ENCODE data around the gene ARHGEF3.

The ARHGEF3 gene

DNA sequence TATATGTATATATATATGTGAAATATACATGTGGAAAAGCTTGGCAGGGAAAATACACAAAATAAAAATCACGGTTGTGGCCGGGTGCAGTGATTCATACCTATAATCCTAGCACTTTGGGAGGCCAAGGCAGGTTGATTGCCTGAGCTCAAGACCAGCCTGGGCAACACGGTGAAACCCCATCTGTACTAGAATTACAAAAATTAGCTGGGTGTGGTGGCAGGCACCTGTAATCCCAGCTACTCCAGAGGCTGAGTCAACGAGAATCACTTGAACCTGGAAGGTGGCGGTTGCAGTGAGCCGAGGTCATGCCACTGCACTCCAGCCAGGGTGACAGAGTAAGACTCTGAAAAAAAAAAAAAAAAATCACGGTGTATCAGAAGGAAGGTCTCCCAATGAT lies 20.8 kb upstream of the ARHGEF3 start:
- no peak for DNase-seq (ENCODE audit: low spot score)

DNA sequence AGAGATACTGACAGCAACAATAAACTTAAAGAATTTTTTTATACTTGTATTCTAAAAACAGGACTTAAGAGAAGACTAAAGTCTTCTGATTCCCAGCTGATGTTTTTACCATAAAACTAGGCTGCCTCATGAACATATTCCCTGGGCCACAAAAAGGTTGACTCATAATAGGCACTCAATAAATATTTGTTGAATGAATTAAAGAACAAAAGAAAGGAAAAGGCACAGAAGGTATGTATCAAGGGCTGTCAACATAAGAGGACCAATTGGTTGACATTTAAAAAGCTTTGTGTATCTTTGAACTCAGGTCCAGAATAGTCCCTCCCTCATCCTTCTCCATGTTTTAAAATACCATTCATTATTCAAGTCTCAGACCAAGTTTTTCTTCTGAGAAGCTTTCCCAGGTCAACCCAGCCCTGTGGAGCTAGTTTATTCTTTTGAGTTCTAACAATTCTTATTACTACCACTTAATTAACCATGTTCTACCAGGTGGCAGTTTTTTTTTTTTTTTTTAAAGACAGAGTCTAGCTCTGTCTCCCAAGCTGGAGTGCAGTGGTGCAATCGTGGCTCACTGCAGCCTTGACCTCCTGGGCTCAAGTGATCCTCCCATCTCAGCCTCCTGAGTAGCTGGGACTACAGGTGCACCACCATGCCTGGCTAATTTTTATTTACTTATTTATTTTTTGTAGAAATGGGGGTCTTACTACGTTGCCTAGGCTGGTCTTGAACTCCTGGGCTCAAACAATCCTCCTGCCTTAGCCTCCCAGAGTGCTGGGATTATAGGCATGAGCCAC lies 17.5 kb upstream of the ARHGEF3 start:
- DNase-seq (ENCODE audit: low spot score) = no peak

DNA sequence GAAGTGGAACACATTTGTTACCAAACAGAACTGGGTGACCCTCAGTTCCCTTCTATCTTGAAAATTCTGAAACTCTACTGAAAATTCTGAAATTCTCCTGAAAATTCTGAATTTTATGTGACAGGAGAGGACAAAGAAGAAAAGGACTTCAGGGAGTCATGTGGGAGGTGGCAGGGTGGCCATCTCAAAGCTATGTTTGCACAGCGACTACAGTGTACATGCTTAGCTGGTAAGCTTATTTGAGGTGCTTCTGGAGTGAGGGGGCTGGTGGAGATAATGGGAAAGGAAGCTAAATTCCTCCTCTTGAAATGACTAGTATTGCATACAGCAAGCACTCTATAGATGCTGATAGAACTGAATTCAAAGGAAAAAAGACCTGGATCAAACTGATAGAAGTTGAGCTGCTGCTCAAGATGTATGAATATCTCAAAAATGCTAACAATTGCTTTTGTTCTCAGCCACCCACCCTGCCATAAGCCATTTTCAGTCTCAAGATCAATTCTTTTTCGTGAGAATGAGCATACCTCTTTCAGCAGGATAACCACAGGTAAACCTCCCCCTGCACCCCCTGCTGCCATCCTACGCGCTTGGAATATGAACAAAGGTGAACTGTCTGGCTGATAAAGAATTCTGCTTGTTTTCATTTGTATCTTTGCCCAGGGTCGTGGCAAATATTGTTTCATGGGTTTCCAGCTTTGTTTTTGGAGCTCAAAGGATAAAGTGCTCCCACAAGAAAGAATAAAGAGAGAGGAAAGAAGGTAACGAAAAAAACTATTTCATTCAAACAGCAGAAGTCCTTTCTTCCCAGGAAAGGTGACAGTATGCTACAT lies 16.6 kb upstream of the ARHGEF3 start:
- DNase-seq (ENCODE audit: low spot score) = no peak

DNA sequence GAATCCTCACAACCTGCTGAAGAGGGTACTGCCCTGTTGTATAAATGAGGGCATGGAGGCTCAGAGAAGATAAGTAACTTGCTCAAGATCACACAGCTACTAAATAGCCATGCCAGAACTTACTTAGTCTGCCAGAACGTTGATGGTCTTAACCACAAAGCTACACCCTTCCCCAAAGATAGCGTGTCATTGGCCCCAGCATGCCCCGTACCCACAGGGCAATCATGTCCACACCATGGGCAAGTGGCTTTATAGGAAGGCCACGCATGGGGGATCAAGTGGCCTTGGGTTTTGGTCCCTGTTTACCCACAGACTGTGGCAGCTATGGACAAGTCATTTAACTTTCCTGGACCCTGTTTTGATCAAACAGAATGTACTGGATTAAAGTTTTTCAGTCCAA lies 15.9 kb upstream of the ARHGEF3 start:
- no peak for DNase-seq (ENCODE audit: low spot score)

DNA sequence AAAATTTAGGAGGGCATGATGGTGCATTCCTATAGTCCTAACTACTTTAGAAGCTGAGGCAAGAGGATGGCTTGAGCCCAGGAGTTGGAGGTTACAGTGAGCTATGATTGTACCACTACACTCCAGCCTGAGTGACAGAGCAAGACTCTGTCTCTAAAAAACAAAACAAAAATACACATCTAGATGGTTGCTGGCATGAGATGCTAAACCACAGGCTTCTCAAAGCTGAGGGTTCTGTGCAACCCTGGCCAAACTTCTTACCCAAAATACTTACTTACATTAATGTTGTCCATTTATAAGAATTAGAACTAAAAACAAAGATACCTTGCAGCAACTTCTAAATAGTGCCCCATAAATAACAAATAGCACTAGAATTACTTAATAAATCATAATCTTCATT lies 14.3 kb upstream of the ARHGEF3 start:
- DNase-seq (ENCODE audit: low spot score) = no peak

DNA sequence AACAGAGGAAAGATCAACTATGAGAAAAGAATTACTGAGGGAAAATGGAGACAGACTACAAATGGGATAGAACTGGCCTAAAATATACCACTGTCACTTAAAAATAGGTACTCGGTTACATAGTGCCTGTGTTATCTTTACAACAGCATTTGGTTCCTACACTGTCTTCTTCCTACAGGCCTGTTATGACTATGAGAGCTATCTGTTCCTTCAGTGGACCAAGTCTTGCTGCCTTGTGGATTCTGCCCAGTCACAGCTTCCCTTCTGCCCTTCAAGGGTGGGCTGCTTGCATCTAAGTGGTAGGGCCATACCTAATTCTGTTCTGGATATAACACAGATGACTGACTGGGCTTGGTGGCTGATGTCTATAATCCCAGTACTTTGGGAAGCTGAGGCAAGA lies 13.8 kb upstream of the ARHGEF3 start:
- DNase-seq (ENCODE audit: low spot score) = no peak

GRCh38 chr3:56813653-56813960 lies 11.9 kb upstream of the ARHGEF3 start:
- DNase-seq (ENCODE audit: low spot score) = no peak

GRCh38 chr3:56812754-56813652 lies 11.3 kb upstream of the ARHGEF3 start:
- no peak for DNase-seq (ENCODE audit: low spot score)

- no peak for DNase-seq (ENCODE audit: low spot score)
These were observed 9.9 kb upstream of the ARHGEF3 start for GRCh38 chr3:56811546-56812202.

DNA sequence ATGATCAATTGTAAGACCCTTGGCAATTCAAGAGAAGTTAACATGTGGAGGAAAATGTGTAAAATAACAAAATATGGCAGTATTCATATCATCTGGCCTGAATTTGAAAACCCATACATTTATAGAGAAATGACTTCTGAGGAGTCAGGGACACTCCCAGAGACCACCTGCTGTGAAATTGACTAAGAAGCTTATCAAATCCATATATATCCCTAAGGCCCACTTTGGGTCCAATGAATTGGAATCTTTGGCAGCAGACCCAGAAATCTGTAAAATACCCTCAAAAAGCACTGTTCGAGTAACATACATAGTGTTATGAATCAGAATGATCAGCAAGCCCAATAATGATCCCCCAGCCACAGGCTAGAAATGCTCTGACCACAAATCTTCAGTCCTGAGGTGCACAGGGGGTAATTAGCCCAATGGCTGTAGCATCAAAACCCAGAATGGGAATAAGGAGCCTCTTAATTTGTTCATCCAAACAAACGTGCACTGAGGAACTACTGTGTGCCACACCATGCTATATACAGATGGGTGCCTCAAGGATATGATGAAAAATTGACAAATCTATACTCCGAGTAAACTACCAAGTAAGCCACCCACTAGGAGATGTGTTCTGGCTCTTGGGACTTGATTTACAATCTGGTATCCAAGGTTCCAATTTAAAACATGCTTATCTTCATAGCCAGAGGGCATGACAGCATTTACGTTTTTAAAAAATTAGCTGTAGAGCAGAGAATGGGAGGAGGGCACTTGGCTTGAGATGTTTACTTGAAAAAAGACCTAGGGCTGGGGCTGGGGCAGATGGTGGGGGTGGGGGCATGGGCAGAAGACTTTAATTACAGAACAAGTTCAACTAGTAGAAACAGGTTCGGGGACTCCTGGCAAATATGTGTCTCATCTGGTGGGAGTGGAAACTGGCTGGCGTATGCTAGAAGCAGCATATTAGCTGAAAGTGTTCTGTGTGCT lies 9.1 kb upstream of the ARHGEF3 start:
- DNase-seq (ENCODE audit: low spot score) = no peak

DNA sequence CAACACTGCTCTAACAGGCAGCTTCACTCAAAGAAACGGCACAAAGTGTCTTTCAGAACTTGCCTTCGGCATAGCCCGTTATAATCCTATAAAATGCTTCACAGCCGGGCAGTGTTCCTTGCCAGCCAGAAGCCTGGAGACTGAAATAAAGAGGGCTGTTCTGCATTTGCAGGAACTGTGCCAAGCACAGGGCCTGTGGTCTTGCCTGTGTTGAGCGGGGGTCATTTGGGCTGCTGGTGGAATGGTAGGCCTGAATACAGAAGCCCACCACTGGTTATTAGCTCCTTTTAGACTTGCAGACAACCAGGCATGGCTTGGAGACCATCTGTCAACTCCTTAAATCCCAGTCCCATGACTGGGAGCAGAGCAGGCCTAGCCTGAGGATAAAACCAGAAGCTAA lies 4.7 kb upstream of the ARHGEF3 start:
- DNase-seq (ENCODE audit: low spot score) = no peak

DNA sequence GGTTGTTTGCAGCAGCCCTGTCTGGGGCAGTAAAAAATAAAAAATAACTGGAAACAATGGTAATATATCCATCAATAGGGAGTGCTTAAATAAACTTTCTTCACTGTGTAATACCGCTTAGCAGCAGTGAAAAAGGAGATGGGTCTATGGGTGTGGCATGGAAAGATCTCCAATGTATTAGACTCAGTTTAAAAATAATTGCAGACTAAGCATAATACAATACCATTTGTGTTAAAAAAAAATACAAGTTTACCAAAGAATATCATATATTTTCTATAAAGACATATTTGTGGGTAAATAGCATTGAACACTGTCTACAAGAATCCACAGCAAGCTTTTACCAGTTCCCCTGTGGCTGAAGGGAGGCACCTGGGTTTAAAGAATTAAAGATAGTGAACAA lies 1.0 kb upstream of the ARHGEF3 start:
- no peak for DNase-seq (ENCODE audit: low spot score)

DNA sequence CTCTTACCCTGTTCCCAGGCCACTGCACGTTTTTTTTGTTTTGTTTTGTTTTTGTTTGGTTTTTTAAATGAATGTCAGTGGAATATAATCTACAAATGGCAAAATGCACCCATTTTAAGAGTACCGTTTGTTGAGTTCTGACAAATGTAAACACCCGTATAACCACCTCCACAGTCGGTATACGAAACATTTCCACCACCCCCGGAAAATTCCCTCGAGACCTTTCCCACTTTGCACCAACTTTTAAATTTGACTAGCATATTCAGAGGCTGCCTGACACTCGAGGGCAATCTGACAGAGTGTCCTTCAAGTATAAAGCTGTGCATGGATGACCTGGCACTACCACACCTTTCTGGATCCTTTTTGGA lies 613 bp upstream of the ARHGEF3 start:
- DNase-seq (ENCODE audit: low spot score) = no peak

GRCh38 chr3:56800832-56801661 lies 702 bp downstream of the ARHGEF3 start:
- DNase-seq (ENCODE audit: low spot score) = peak; percentile 2

- DNase-seq (ENCODE audit: low spot score) = peak; percentile 6
These were observed 1.5 kb downstream of the ARHGEF3 start for GRCh38 chr3:56800130-56800831.

GRCh38 chr3:56799251-56799882 lies 2.4 kb downstream of the ARHGEF3 start:
- DNase-seq (ENCODE audit: low spot score) = peak; percentile 75

DNA sequence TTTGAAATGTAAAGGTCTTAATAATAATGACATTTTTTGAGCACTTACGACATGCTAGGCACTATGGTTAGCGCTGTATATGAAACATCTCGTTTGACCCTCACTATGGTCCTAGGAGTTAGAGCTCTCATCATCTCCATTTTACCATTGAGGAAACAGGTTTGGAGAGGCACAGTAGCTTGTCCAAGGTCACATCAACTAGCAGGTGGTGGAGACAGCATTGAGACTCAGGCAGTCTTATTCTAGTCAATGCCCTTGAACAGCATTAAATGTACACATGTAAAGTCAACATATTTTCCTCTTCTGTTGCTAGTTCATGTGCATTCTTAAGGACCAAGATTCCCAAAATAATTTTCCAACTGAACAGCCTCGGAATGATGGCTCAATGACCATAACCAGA lies 4.8 kb downstream of the ARHGEF3 start:
- DNase-seq (ENCODE audit: low spot score) = no peak

DNA sequence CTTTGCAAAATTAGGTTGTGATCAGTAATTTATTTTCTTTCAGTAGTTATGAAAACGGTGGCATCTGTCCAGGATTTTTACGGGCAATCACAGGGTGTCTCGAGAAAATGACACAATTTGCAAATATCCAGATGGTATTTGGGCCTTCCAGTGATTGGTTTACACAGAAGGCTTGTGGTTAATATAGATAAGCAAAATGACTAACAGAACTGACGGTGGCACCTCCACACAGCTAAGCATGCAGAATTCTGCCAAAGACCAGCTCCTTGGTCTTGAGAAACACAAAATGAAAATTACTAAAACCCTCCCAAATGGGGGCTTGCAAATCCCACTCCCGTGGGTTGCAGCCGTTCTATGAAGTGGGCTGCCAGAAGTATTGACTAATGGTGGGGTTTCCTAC lies 5.5 kb downstream of the ARHGEF3 start:
- no peak for DNase-seq (ENCODE audit: low spot score)

DNA sequence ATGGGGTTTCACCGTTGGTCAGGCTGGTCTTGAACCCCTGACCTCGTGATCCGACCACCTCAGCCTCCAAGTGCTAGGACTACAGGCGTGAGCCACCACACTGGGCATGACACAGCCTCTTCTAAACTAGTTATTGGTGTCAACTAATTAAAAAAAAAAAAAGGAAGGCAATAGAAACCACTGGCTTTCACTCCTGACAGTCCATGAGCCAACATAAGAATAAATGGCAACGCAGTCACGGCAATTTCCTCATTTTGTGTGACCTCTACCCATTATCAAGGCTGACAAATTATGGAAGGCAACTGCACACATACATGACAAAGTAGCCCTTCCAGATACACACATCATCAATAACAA lies 5.9 kb downstream of the ARHGEF3 start:
- DNase-seq (ENCODE audit: low spot score) = no peak
